NCI-H146 treated with DMSO at 0.1 percent for 48 hours (cell line): ENCODE data around the gene GLT1D1.
A peak's percentile ranks its signal among the peaks of the same experiment; 100 is the strongest.

Experiments
- DNase-seq: peaks from one replicate; lab custom pipeline; 2025; ENCODE audit not compliant: unreplicated experiment; lab: John Stamatoyannopoulos, UW

The GLT1D1 gene

DNA sequence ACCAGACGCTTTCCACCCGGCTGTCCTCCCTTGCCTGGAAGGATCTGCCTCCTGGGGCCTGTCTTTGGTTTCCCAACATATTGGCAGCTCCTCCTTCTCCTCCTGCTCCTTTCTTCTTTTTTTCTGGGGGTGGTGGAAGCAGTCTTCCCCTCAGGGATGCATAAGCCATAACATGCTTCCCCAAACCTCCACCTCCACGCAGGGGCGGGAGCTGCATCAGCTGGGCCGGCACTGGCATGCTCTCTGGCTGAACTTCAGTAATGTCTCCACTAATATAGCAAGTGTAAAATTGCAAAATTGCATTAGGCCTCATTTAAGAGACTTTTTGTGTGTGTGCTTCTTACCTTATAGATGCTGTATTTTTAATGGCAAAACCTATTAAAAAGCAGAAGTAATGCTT is 58.6 kb downstream of the GLT1D1 start:
- DNase-seq, result no peak

DNA sequence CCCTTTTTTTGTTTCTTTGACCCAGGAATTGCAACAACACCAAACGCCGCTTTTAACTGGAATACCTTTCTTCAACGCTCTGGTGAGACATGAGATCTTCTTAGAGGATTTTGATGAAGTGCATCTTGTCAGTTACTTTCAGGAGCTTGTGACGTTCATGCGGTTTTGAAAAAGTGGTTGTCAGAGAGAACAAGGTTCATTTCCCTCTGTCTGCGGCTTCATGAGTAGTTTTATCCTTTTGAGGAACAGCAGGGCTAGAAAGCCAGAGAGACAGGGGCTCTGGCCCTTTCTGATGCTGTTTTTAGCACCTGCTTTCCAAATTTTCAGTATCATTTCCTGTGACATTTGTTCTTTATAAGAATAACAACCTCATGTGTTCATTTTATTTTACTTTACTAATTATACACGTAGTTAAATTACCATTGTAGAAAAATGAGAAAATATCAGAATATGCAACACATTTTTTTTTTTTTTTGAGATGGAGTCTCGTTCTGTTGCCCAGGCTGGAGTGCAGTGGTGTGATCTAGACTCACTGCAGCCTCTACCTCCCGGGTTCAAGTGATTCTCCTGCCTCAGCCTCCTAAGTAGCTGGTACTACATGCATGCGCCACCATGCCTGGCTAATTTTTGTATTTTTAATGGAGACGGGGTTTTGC is 61.8 kb downstream of the GLT1D1 start:
- DNase-seq, result no peak

DNA sequence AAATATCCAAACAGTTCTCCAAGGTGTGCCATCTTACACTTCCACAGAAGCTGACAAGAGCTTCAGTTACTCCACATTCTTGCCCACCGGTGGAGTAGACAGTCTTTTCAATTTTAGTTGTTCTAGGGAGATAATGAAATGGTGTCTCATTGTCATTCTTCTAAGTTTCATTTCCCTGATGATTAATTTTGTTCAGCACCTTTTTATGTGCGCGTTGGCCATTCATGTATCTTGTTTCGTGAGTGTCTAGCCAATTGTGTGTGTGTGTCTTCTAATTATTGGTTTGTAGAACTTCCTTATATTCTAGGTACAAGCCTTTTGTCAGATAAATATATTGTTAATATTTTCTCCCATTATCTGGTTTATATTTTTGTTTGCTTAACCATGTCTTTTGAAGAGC is 63.1 kb downstream of the GLT1D1 start:
- no peak for DNase-seq

DNA sequence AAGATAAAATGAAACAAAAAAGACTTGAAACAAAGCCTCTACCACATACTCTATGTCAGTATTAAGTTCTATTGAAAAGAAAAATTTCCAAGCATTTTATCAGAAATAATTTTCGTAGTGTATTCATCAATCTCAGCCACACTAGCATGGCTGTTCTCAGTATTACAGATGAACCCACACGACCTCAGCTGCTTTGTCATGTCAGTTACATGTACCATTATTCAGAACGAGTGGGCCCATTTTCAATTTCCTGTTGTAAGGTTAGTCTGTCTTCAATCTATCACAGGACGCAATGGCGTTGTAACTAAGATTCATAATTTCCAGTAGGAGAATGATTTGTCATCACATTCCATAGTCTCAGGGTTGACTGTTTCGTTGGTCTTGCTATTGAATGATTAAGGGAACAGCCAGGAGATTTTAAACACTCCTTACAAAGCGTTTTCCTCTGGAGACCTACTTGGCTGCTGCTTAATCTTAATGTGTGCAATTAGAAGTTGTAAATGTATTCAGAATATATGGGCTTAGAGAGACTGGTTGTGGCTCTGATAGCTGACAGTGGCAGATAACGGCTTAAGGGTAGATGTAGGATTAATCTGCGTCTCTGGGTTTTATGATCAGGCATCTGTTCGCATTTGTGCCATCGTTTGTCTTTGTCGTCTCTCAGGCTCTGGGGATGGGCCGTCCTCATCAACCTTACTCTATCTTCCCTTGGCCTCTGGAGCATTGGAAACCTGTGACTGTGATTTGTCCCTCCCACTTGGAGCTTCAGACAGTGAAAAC is 65.4 kb downstream of the GLT1D1 start:
- no peak for DNase-seq

DNA sequence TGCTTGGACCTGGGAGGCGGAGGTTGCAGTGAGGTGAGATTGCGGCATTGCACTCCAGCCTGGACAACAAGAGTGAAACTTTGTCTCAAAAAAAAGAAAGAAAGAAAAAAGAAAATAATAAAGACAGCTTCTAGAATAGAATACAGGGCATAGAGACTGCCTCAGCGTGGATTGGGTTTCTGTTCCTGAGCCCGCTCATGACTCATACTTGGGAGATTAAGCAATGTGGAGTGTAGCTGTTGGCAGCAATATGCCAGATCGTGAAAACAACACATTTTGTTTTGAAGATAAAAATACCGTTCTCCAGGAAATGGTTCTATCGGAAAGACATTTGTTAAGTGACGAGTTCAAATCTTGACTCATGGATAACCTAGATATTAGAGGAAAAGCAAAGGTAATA is 67.2 kb downstream of the GLT1D1 start:
- DNase-seq, result no peak

DNA sequence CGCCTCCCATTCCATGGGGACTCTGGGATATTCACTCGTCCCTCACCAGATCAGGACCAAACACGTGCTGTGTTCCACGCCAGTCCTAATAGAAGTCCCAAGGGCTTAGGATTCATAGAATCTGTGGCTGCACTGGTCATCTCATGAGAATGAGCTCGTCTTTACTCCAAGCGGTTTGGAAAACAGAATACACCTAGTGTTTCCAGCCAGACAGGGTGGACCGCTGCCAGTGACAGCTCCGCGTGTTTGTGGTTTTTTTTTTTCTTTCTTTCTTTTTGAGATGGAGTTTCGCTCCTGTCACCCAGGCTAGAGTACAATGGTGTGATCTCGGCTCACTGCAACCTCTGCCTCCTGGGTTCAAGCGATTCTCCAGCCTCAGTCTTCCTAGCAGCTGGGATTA is 75.1 kb downstream of the GLT1D1 start:
- no peak for DNase-seq

DNA sequence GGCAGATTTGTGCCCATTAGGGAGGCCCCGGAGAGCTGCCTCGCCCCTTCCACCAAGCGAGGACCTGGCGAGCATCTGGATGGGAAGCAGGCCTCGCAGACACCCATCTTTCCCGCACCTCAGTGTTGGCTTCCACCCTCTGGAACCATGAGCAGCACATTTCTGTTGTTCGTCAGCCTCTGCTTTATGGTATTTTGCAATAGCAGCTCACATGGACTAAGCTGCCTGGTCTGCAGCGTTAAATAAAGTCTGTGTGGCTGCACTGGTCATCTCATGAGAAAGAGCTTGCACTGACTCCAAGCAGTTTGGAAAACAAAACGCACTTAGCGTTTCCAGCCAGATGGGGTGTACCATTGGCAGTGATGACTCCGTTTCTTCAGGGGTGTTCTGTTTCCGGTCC is 75.8 kb downstream of the GLT1D1 start:
- DNase-seq, result no peak

DNA sequence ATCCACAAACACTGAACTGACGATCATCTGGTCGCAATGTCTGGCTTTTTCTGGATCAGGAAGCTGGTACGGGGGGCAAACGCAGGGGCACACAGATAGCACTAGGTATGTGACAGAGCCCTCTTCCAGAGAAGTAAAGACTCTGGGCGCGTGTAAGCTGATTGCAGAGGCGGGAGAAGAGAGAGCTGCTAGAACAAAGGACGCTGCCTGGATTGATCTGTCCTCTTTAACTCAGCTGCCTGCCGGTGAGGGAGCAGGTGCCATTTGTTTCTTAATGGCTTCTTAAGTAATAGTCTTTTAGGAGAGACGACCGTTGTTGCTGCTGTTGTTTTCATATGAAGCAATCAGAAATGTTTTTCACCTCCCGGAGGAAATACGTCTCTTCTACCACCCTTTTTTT is 77.3 kb downstream of the GLT1D1 start:
- DNase-seq, result peak; percentile 66

DNA sequence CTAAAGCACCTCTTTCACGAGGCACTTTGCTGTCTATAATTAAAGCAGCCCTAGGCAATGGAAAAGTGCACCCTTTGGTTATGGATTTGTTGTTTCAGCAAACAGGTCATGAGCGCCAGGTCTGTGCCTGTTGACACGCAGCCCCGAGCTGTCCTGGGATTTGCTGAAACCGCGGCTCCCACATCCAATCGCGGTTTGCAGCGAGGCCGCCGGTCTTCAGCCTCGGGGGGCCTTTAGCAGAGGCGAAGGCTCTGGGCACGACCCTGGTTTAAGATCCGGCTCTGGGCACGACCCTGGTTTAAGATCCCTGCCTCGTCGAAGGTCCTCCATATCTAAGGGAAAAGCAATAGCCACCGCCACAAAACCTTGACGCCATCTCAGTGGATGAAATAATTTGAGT is 79.2 kb downstream of the GLT1D1 start:
- no peak for DNase-seq

DNA sequence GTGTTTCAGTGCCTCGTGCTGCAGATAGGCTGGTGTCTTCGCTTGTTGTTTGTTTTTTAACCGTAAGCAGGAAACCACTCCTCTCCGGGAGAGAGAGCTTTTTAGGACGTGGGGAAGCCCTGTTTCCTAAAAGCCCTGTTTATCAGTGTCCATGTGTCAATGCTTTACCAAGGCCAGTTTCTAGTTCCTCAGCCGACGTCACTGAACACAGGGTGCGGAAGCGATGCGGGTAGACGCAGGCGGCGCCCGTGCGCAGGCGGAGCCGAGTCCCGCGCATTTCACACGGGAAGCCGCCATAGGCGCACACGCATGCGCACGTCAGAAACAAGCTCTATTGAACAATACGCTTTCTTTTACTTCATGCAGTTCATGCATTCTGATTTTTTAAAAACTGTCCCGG is 79.8 kb downstream of the GLT1D1 start:
- DNase-seq, result no peak

DNA sequence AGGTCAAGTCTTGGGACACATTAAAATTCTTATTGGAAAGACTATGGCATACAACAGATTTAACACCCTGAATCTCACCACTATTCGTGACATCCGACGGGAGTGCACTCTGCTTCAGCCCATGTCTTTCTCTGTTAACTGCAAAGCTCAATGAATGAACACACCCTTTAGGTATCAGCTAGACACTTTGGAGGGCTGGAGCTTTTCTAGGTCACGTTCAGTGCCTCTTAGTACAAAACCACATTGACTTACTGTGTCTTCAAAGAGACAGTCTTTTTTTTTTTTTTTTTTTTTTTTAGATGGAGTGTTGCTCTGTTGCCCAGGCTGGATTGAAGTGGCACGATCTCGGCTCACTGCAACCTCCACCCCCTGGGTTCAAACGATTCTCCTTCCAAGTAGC is 80.6 kb downstream of the GLT1D1 start:
- no peak for DNase-seq

DNA sequence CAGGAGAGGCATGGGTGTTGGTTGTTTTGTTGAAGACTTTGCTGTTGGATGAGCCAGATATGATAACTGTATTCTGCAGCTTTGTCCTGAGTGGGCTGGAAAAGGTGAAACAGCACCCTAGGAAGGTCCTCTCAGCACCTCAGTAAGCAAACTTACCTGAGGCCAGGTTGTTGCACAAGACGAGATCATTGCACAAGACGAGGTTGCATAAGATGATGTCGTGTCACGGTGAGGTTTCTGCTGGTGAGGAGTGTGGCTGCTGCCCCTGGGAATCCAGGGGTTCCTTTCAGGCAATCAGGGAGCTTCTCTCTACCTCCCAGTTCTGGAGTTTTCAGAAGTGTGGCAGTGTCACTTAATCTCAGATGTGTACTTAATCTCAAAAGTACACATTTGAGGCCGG is 85.6 kb downstream of the GLT1D1 start:
- no peak for DNase-seq

DNA sequence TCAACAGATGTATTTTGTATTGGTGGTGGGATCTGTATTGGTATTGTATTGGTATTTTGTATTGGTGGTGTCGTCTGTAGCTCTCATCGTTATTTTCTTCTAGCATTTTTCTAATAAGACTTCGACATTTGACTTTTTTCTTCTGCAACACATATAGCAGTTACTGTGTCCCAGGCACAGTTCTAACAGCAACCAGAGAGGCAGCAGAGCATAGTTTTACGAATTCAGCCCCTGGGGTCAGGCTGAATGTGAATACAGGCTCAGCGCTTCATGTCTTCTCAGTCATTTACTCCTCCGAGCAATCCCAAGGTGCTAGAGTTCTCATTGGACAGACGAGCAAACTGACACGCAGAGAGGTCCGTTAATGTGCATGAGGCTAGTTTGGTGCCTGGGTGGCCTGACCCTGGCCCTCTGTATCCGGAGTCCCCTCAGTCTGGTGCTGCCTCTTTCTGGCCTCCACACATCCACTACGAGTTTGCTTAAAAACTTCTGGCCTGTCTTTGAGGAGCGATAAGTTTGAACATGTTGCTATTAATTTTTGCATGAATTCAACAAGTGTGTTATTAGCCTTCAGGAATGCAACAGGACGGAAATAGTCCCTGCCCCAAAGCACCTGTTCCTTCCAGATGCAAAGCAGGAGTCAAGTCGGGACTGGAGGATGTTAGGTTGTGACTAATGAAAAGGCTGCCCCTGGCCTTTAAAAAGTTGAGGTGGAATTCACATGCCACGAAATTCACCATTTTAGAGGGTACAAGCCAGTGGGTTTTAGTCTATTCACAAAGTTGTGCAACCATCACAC is 87.0 kb downstream of the GLT1D1 start:
- DNase-seq, result no peak

DNA sequence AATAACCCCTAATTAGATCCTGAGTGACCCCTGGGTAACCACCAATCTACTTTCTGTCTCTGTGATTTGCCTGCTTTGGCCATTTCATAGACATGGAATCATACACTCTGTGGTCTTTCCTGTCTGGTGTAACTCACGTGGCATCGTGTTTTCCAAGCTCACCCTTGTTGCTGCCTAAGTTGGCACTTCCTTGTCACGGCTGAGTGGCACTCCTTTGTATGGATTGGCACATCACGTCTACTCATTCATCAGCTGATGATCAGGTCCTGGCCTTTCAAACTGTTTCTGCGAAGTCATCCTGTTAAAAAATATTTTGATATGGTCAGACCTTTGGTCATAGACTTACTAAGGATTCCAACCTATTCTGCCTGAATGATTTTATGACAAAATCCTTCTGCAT is 87.7 kb downstream of the GLT1D1 start:
- no peak for DNase-seq

DNA sequence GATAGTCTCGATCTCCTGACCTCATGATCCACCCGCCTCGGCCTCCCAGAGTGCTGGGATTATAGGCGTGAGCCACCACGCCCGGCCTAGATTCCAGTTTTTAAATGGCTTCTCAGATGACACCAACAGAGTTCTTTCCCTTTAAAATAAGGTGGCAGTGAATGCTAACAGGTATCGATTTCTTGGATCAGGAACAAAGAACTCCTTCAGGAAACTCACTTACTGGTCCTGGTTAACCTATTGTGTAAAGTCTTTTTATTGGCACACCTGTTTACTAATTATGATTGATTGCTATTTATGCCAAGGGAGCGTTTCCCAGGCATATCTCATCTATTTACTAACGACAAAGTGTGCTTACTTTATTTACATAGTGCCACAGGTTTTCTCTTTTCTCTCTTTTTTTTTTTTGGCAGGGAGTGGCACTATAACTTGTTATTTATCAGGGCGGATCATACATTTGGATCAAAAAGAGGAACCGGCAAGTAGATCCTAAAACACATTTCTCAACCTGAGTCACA is 89.7 kb downstream of the GLT1D1 start:
- DNase-seq, result peak; percentile 99

DNA sequence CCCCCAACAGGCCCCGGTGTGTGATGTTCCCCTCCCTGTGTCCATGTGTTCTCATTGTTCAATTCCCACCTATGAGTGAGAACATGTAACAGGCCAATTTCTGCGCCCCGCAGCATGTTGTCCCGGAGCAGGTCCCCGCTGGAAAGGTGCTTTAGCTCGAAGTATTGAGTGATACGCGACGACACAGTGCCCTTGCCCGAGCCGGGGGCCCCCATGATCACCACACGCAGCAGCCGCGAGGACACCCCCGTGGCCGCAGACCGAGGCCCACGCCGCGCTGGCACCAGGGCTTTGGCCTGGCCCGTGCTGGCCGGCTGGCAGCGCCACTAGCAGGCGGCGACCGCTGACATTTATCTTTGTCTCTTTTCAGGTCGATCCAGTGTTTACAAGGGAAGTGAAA is 91.7 kb downstream of the GLT1D1 start:
- no peak for DNase-seq

DNA sequence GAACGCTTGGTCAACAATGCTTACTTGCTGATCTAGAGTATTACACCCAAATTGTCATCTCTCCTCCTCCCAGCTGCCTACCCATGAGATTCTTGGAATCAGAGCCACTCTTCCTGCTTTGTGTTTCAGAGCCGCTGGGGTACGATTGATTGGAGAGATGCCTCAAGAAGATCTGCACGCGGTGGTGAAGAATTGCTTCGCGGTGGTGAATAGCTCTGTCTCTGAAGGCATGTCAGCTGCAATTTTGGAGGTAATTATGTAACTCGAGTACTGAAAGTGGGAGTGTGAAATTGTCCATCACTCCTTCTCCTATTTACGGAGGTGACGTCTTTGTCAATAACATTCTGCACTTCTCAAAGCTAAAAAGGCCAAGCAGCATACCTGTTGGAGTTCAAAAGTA is 93.9 kb downstream of the GLT1D1 start:
- no peak for DNase-seq

DNA sequence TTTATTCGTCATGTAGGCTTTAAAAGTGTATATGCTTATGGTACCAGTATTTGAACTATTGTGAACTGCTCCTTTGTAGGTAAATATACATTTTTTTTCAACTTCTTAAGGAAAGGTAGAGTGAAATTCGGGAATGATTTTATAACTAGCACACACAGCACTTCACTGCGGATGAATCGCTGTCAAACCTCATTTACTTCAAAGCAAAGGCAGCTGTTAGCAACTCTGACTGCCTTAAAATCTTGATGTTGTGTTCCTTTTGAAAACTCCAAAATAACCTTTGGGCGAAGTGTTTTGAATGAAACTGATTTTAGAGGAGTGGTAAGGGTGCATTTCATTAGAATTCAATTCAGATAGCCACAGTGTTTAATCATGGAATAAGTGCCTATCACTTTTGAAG is 95.8 kb downstream of the GLT1D1 start:
- DNase-seq, result no peak

DNA sequence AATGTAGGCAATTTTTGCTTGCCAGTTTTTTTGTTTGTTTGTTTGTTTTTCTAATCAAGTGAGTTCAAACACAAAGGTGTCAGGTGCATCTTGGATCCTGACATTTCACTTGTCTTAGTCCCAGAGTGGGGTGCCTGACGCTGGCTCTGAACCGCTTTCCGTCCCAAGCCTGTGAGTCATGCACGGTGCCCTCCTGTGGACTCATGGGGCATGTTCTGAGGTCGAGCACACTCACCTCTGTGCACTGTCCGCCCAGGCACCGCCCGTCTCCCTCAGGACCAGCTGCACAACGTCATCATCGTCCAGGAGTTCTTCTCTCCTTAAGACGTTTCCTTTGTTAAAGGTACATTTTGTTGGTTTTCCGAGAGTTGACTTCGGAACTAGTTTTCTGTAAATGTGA is 98.2 kb downstream of the GLT1D1 start:
- no peak for DNase-seq

DNA sequence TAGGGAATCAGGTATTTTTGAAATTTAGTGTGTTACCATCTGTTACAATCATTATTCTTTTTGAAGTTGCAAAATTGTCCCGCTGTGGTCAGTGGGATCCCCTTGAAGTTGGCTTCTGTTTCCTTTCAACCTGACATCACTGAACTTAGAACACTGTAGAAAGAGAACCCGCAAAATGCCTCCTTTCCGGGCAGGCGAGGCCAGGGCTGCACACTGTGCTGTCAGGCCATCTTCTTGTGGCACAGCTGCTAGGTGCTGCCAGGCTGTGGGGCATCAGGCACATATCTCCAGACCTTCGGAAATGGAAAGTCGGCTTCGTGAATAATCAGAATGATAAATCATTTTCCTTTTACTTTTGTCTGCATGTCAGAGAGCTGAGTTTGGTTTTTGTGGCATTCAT is 103.5 kb downstream of the GLT1D1 start:
- no peak for DNase-seq

DNA sequence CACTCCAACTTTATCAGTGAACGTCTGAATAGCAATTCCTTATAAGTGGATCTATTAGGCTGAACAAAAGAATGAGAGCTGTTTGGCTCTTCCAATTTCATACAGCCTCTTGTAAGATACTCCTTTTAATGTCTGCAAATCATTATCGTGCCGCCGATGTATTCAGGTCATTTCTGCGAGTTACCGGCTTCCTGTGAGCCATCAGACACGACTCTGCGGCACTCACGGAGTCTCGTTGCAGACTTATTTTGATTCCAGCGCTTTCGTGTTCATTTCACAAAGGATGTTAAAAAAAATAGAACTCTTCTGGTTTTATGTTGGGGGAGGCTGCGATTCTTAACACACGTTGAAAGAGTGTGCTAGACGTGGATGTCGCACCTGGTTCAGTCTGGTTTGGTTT is 106.6 kb downstream of the GLT1D1 start:
- no peak for DNase-seq
